ENCODE measurements around the gene EDA.

EDA gene

GRCh38 chrX:70062961-70063550 lies 447.1 kb downstream of the EDA start:
- no peak for DNase-seq (ENCODE audit: low read depth in 3 of 3)

- no peak for DNase-seq (ENCODE audit: low read depth in 3 of 3)
Measured at GRCh38 chrX:70066646-70067045, 450.7 kb downstream of the EDA start.

GRCh38 chrX:70079297-70079696 lies 463.4 kb downstream of the EDA start:
- DNase-seq (ENCODE audit: low read depth in 3 of 3): no peak

- DNase-seq (ENCODE audit: low read depth in 3 of 3): no peak
Measured at GRCh38 chrX:70079870-70080269, 464.0 kb downstream of the EDA start.

- DNase-seq (ENCODE audit: low read depth in 3 of 3): no peak
Measured at GRCh38 chrX:70082723-70083122, 466.8 kb downstream of the EDA start.

GRCh38 chrX:70084592-70085240 lies 468.8 kb downstream of the EDA start:
- no peak for DNase-seq (ENCODE audit: low read depth in 3 of 3)

- DNase-seq (ENCODE audit: low read depth in 3 of 3): no peak
Measured at GRCh38 chrX:70087857-70088630, 472.1 kb downstream of the EDA start.

- DNase-seq (ENCODE audit: low read depth in 3 of 3): no peak
Measured at GRCh38 chrX:70088751-70089150, 472.8 kb downstream of the EDA start.
